ENCODE measurements around the gene TSPAN2. TPM values are rescaled to one million over a fixed set of nuclear protein-coding genes. Genes with fewer than 3 reads are reported as not detected.

TSPAN2 gene
- 0.55 and 1.7 TPM in 2 replicates for total RNA-seq

DNA sequence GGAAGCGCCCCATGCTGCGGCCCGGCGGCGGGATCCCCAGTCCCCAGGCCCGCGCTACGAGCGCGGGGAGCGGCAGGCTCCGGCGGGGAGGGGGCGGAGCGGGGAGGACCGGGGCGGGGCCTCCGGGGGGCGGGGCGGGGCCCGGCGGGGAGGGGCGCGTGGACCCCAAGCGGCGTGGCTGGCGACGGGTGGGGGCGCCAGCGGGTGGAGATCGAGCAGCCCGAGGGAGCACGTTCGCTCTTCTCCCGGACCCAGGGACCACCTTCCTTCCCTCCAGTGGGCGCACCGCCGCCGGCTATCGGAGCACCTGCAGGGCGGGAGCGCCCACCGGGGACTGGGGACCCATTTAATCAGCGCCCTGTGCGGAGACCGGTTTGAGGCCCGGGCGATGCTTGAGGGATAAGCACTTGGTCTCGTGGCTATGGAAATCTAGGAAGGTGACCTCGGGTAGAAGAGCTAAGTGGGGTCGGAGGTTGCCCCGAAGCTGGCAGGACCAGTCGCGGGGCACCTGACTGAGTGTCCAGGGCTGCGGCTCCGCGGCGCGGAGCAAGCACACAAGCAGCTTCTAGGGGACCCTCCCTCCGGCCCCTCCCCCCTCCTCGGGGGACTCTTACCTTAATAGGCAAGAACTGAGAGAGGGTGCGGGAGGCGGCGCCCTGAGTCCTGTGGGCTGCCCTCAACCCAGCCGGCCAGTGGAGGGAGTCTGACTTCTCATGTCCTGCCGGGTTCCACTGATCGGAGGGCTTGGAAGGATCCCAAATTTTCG, at the start of gene TSPAN2:
Gene TSPAN2, minus strand, starts transcription at position 84 of the 766 bp plus-strand sequence. Its CDS starts 71 bp downstream, at position 13.

DNA sequence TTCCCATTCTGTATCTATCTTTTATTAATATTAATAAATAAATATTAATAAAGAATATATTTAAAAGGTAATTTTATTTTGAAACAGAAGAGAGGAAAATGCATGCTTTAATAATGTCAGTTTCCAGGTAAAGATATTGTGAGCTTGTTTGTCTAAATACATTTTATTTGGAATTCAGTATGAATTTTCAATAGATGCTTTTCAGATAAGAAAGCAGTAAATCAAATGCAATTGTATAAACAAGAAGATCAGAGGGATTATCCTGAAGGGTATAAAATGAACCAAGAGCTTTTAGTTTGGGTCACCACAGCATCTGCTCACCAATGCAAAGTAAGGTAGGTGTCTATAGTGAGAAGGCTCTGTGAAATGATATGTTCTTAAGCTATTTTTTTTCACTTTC, 59.8 kb downstream of the TSPAN2 start, which contains the start of gene TSHB:
Gene TSHB, plus strand, starts transcription at position 301 of the 400 bp plus-strand sequence. CDS start 3,537 bp downstream, outside the sequence.

Other genes with a start within 250 kb of the TSPAN2 start
- not detected in 2 replicates for gene SYCP1, start 234.6 kb downstream of the TSPAN2 start, total RNA-seq
- gene TSHB, start 59.7 kb downstream of the TSPAN2 start, total RNA-seq, result not detected in 2 replicates
- gene NGF, start 248.7 kb upstream of the TSPAN2 start, total RNA-seq, result 7.1 and 7.9 TPM in 2 replicates